Measurements from ENCODE around the gene OR4F15.

- no peak for TF ChIP-seq POLR2A (IDR thresholded peaks at IDR 0.05)
- no peak for TF ChIP-seq CTCF (IDR thresholded peaks at IDR 0.05)
These were observed 1.5 kb upstream of the OR4F15 start for GRCh38 chr15:101810456-101810855.

Measured in prostate gland (tissue), 2 donors.